Stimulated activated naive CD8-positive, alpha-beta T cell treated with anti-CD3 and anti-CD28 coated beads, Interleukin-15, Interleukin-2, amounts not matched to agents 100 ng/mL and 50 ng/mL, for 24 hours (primary cell): ENCODE results near the gene IL36B.

Experiments used
- H3K27ac Mint-ChIP-seq: one replicate; pipeline ENCODE4 v1.8.0; 2021; ENCODE audit warnings: mild to moderate bottlenecking, mixed read lengths
- H3K27me3 Mint-ChIP-seq: one replicate; pipeline ENCODE4 v1.8.0; 2021; ENCODE audit warnings: mixed read lengths
- H3K36me3 Mint-ChIP-seq: one replicate; pipeline ENCODE4 v1.8.0; 2021; ENCODE audit warnings: low read depth, mixed read lengths
- H3K4me1 Mint-ChIP-seq: one replicate; pipeline ENCODE4 v1.8.0; 2021; ENCODE audit warnings: low read depth, mixed read lengths
- H3K4me3 Mint-ChIP-seq: one replicate; pipeline ENCODE4 v1.8.0; 2021; ENCODE audit warnings: mild to moderate bottlenecking, mixed read lengths
- H3K9me3 Mint-ChIP-seq: one replicate; pipeline ENCODE4 v1.8.0; 2021; ENCODE audit warnings: mixed read lengths

Gene IL36B

DNA sequence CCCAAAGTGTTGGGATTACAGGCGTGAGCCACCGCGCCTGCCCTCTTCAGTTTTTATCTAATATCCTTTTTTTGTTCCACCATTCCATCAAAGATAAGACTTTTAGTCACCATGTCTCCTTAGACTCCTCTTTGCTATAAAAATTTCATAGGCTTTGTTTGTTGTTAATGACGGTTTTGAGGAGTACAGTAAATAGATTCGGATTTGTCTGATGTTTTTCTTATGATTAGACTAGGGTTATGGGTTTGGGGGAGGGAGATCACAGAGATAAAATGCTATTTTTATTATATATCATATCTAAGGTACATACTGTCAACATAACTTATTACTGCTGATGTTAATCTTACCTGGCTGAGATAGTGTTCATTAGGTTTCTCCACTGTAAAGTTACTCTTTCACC lies 6.2 kb downstream of the IL36B start:
- Mint-ChIP-seq H3K4me1 (no peaks in the 10 kb centered on the region), H3K27me3 (peaks cover 8% of the 10 kb centered on the region), H3K36me3 (no peaks in the 10 kb centered on the region), H3K4me3 (no peak overlapping the region), H3K27ac (no peak overlapping the region), H3K9me3 (no peaks in the 10 kb centered on the region)

DNA sequence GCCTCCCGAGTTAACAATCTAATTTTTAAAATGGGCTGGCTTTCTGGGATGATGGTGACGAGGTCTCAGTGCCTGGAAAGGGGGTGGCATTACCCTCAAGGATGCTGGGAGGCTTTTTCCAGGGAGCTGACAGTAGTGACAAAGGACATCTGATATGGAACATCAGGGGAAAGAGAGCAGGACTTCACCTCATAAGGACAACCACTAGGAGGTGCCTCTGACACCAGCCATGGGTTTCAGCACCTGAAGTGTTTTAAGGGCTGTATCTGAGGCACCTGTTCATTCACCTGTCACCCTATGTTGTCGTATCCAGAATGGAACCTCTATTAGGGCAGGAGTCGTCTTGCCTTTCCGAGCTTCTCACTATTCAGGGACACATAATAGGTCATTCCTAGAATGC lies 10.8 kb downstream of the IL36B start:
- H3K4me1 Mint-ChIP-seq, result no peaks in the 10 kb centered on the region
- H3K27ac Mint-ChIP-seq, result no peak overlapping the region
- peaks cover 8% of the 10 kb centered on the region for H3K27me3 Mint-ChIP-seq
- no peak overlapping the region for H3K4me3 Mint-ChIP-seq
- no peaks in the 10 kb centered on the region for H3K9me3 Mint-ChIP-seq
- no peaks in the 10 kb centered on the region for H3K36me3 Mint-ChIP-seq

DNA sequence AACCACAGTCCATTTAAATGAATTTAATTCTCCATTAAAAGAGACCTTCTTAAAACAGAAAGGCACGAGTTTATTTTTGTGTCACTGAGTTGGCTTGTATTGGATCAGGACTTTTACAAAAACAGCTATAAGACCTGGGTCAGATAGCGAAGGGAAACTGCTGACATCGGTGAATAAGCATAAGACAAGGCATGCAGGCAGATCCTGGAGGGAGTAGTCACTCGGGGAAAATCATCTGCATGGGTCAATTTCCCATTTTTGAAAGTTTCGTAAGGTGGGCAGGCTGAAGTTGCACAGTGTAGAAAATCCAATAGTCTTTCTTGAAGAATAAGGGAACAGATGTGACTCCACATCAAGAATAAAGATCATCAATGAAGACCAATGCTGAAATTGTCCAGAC lies 12.9 kb downstream of the IL36B start:
- no peaks in the 10 kb centered on the region for H3K36me3 Mint-ChIP-seq
- H3K27me3 Mint-ChIP-seq, result peaks cover 5% of the 10 kb centered on the region
- H3K4me1 Mint-ChIP-seq, result no peaks in the 10 kb centered on the region
- no peaks in the 10 kb centered on the region for H3K9me3 Mint-ChIP-seq
- H3K4me3 Mint-ChIP-seq, result no peak overlapping the region
- no peak overlapping the region for H3K27ac Mint-ChIP-seq

DNA sequence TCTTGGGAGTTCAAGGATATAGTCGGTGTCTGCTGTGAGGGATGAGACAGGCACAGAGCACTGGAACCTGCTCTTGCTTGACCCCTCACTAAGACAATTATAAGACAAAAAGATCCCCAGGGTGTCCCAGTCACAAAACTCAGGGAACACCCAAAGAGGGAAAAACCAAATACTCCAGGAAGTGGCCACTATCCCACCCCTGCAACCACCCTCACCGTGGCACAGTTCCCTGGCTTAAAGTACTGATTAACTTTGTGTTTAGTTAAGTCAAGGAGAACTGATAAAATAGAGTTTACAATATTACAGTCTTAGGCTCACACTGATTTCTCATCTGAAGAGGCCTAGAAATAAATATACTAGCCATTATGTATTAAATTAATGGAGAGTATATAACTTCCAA lies 13.5 kb downstream of the IL36B start:
- Mint-ChIP-seq H3K4me3 (no peak overlapping the region), H3K9me3 (no peaks in the 10 kb centered on the region), H3K4me1 (no peaks in the 10 kb centered on the region), H3K27ac (no peak overlapping the region), H3K36me3 (no peaks in the 10 kb centered on the region), H3K27me3 (peaks cover 5% of the 10 kb centered on the region)

DNA sequence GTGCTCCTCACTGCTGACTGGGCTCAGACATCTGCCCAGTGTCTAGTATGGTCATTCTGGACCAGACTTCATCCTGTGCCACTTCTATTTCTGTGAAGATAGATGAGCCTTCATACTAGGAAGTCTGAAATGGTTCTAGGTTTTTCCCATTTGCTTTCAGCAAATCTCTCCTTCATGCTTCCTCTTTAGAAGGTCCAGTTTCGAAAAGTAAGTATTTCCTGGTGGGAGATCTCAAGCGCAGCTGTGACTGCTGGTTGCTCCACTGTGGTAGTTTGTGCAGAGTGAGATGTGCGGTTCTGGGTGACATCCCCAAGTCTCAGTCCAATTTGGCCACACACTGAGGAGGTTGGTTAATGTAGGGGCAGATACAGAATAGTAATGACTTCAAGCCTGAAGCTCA lies 14.4 kb downstream of the IL36B start:
- Mint-ChIP-seq H3K4me3 (no peak overlapping the region), H3K4me1 (no peaks in the 10 kb centered on the region), H3K27ac (no peak overlapping the region), H3K27me3 (peaks cover 5% of the 10 kb centered on the region), H3K36me3 (no peaks in the 10 kb centered on the region), H3K9me3 (no peaks in the 10 kb centered on the region)

DNA sequence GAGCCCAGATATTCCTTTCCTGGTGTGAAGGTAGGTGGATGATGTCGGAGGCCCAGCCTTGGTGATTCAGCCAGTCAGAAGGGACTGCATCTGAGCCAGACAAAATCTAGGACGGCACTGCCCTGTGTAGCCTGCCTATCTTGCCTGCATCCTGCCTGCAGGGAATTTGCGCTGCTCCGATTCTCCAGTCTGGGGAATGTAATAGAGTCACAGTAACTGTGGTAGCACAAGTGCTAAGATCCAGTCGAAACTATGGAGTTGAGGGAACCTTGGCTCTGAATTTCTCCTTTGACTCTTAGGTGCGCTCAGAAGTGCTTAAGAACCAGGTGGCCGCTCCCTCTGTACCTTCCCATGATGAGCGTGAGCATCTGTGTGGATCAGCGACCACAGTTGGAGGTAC lies 15.9 kb downstream of the IL36B start:
- Mint-ChIP-seq H3K4me3 (no peak overlapping the region), H3K9me3 (no peaks in the 10 kb centered on the region), H3K27ac (no peak overlapping the region), H3K4me1 (no peaks in the 10 kb centered on the region), H3K27me3 (no peaks in the 10 kb centered on the region), H3K36me3 (no peaks in the 10 kb centered on the region)

DNA sequence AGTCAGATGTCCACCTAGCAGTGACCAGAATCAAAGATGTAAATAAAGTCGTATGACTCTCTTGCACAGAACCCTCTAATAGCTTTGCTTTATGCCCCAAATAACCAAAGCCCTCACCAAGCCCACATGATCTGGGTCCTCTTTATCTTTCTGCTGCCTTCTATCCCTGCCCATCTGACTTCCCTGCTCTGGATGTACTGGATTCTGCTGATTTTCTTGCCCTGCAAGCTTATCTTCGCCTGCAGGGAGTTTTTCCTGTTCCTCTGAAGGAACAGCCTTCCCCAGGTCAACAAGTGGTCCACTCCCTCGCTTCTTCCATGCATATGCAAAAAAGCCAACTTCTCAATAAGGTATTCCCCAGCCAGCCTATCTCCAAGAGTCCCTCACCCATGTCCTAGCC lies 18.7 kb downstream of the IL36B start:
- Mint-ChIP-seq H3K9me3 (no peaks in the 10 kb centered on the region), H3K27ac (no peak overlapping the region), H3K27me3 (peaks cover 7% of the 10 kb centered on the region), H3K4me3 (no peak overlapping the region), H3K4me1 (no peaks in the 10 kb centered on the region), H3K36me3 (no peaks in the 10 kb centered on the region)

DNA sequence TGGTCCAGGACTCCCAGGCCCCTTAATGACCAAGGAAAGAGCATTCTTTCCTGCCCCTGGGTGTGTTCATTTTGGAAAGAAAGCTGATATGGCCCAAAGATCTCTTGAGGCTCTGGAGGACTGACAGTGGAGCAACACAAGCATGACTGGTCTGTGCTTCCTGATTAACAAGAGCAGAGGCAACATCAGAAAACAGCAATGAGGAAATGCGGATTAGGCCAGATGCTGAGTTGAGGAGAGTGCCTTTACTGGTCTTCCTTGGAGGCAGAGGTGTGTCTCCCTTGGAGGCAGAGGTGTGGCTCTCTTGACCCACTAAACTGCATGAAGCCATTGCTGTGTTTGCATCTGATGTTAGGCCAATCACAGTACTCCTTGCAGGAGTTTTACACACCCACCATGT lies 19.9 kb downstream of the IL36B start:
- peaks cover 7% of the 10 kb centered on the region for H3K27me3 Mint-ChIP-seq
- no peak overlapping the region for H3K27ac Mint-ChIP-seq
- no peaks in the 10 kb centered on the region for H3K9me3 Mint-ChIP-seq
- H3K36me3 Mint-ChIP-seq, result no peaks in the 10 kb centered on the region
- H3K4me3 Mint-ChIP-seq, result no peak overlapping the region
- no peaks in the 10 kb centered on the region for H3K4me1 Mint-ChIP-seq

DNA sequence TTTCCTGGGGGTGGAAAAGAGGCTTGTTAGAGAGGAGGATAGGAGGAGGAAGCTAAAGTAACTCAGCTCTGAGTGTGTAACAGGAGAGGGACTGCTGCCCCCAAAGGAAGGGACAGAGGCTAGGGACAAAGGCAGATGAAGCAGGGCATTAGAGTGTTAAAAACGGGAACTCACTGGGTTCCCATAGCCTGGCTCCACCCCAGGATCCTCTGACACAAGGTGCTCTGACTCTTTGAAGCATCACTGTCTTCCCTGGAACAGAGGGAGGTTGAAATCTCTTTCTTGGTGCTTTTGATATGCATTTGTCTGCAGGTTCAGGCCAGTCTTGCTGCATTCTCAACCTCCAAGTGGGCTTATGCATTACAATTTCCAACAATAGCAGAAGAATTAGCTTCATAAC lies 24.6 kb downstream of the IL36B start:
- Mint-ChIP-seq H3K36me3 (no peaks in the 10 kb centered on the region), H3K4me1 (no peaks in the 10 kb centered on the region), H3K27me3 (peaks cover 22% of the 10 kb centered on the region), H3K9me3 (no peaks in the 10 kb centered on the region), H3K27ac (no peak overlapping the region), H3K4me3 (no peak overlapping the region)

DNA sequence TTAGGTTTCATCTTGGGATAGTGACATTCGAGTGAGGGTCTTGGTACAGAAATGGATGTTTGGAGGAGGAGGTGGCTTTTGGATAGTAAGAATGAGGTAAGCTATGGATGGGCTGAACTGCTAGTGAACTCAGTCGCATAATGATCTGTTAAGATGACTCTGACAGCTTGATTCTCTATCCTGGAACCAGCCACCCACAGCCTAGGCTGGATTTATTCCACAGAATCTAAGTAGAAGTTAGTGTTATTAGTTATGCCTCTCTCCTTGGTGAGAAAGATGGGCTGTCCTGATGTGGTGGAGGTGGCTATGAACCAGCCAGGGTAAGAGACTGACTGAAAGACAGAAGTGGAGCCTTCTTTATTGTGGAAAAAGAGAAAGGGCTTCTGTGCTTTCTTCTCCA lies 25.0 kb downstream of the IL36B start:
- Mint-ChIP-seq H3K27ac (no peak overlapping the region), H3K4me3 (no peak overlapping the region), H3K9me3 (no peaks in the 10 kb centered on the region), H3K4me1 (no peaks in the 10 kb centered on the region), H3K36me3 (no peaks in the 10 kb centered on the region), H3K27me3 (peaks cover 22% of the 10 kb centered on the region)

DNA sequence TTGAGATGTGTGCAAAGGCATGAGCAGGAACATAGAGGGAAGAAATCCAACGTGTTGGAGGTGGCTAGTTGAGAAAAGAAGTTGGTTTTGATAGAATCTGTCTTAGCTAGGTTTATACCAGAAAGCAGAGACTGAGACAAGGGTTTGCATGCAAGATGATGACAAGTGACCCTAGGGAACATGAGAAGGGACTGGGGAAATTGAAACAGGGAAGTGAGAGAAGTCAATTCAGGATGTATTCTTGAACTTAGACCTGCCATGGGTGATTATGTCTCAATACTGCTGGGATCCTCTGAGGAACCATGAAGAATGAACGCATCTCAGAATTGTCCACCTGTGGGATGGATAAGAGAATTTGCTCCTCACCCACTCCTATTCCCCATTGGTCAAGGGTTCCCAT lies 26.9 kb downstream of the IL36B start:
- H3K9me3 Mint-ChIP-seq, result no peaks in the 10 kb centered on the region
- no peaks in the 10 kb centered on the region for H3K4me1 Mint-ChIP-seq
- H3K27me3 Mint-ChIP-seq, result peaks cover 22% of the 10 kb centered on the region
- no peak overlapping the region for H3K27ac Mint-ChIP-seq
- no peak overlapping the region for H3K4me3 Mint-ChIP-seq
- no peaks in the 10 kb centered on the region for H3K36me3 Mint-ChIP-seq

DNA sequence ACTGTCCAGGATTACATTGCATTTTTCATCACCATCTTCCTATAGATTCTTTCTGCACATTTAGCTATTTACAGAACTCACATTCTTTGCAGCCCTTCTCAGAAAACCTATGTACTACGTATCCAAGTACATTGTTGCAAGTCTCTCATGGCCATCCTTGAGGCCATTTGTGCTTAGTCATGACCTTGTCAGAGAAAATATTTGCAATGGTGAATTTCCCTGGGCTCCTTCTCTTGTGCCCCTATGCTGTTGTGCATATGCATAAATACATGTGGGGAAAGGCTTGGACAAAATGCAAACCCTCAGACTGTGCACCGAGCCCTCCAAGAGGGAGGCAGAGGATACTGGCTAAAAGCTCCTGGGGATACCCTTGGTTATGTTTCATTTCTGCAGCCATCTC lies 27.9 kb downstream of the IL36B start:
- H3K4me3 Mint-ChIP-seq, result no peak overlapping the region
- no peaks in the 10 kb centered on the region for H3K9me3 Mint-ChIP-seq
- no peak overlapping the region for H3K27ac Mint-ChIP-seq
- peaks cover 18% of the 10 kb centered on the region for H3K27me3 Mint-ChIP-seq
- H3K36me3 Mint-ChIP-seq, result no peaks in the 10 kb centered on the region
- no peaks in the 10 kb centered on the region for H3K4me1 Mint-ChIP-seq

DNA sequence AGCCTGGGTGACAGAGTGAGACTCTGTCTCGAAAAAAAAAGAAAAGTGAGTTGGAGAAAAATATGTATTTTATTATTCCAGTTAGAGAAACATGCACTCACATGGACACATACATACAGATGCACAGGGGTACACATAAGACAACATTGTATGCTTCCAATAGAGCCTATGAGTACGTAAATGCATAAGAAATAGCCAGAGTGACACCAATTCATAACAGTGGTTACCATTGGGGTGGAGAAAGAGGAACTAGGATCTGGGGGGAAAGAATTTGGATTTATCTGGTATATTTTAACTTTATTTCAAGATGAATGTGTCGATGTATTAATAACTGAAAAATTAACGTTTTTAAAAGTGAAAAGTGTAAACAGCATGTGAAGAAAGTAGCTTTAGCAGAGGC lies 31.4 kb downstream of the IL36B start:
- H3K4me1 Mint-ChIP-seq, result peaks cover under 1% of the 10 kb centered on the region
- no peaks in the 10 kb centered on the region for H3K36me3 Mint-ChIP-seq
- no peak overlapping the region for H3K27ac Mint-ChIP-seq
- no peak overlapping the region for H3K4me3 Mint-ChIP-seq
- H3K27me3 Mint-ChIP-seq, result peaks cover 10% of the 10 kb centered on the region
- H3K9me3 Mint-ChIP-seq, result peaks cover 16% of the 10 kb centered on the region

DNA sequence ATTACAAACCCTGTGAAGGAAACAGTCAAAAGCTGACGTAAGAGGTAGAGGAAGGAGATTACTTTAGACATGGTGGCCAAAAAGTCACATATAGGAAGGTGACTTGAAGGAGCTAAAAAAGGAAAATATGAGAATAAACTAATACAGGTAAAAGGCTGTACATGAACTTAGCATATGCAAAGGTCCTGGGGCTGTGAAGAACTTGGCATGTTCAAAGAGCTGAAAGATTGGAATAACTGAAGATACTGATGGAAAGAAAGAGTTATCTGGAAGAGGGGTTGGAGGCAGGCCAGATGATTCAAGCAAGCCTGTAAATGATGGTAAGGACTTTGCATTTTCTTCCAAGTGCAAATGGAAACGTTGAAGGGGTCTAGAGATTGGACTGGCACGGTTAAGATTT lies 34.2 kb downstream of the IL36B start:
- Mint-ChIP-seq H3K36me3 (no peaks in the 10 kb centered on the region), H3K4me1 (peaks cover 9% of the 10 kb centered on the region), H3K27me3 (peaks cover 4% of the 10 kb centered on the region), H3K9me3 (peaks cover 16% of the 10 kb centered on the region), H3K27ac (no peak overlapping the region), H3K4me3 (no peak overlapping the region)

DNA sequence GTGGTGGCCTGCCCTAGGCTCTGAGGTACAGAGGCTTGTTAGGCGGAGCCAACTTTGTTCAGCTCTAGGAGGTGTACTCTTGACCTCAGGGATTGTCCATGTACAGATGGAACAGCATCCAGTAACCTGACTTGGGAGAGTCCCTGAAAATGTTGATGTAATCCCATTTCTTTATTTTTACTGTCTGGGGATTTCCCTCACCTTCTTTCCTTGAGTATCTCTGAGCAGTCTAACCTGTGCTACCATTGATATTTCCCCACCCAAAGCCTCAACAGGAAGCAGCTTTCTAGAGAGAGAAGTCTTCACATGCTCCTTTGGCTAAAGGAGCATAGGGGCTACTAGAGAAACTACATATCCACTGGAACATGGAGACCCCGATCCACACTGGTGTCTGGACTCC lies 37.0 kb downstream of the IL36B start:
- Mint-ChIP-seq H3K36me3 (no peaks in the 10 kb centered on the region), H3K27me3 (peaks cover 4% of the 10 kb centered on the region), H3K27ac (no peak overlapping the region), H3K9me3 (peaks cover 16% of the 10 kb centered on the region), H3K4me1 (peaks cover 9% of the 10 kb centered on the region), H3K4me3 (no peak overlapping the region)

DNA sequence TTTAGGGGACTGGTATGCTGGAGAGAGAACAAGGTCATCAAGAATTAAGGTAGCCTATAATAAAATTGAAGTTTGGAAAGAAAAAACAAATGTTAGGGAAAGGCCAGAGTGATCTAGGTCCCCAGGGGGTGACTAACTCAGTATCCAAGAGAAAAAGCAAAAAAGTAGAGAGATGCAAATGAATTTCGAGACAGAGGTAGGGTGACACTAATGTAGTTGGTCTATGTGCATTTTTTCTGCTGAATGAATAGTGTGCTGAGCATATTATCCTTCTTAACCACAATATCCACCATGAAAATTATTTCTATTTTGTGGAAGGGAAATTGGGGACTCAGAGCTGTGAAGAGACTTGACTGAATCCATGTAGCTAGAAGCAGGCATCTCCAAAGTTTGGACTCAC lies 37.6 kb downstream of the IL36B start:
- peaks cover 4% of the 10 kb centered on the region for H3K27me3 Mint-ChIP-seq
- H3K36me3 Mint-ChIP-seq, result no peaks in the 10 kb centered on the region
- no peak overlapping the region for H3K27ac Mint-ChIP-seq
- H3K4me3 Mint-ChIP-seq, result no peak overlapping the region
- H3K4me1 Mint-ChIP-seq, result peaks cover 9% of the 10 kb centered on the region
- H3K9me3 Mint-ChIP-seq, result peaks cover 16% of the 10 kb centered on the region

DNA sequence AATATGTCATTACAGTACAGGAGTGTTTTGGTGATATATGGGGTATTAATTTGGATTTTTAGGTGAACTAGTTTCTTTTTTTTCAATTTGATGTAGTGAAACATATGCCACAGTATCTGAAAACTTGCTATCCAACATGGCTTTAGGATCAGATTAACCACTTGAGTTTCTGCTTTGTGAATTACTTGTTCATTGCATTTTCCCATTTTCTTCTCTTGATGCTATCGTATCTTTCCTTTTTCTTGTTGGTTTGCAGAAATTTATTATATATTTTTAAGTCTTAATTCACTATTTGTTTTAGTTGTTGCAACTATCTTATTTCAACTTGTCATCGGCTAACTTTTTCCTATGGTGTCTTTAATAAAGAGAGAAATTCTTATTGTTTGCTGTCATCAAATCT lies 38.6 kb downstream of the IL36B start:
- Mint-ChIP-seq H3K27me3 (peaks cover 4% of the 10 kb centered on the region), H3K9me3 (peaks cover 12% of the 10 kb centered on the region), H3K27ac (no peak overlapping the region), H3K4me3 (no peak overlapping the region), H3K4me1 (peaks cover 9% of the 10 kb centered on the region), H3K36me3 (no peaks in the 10 kb centered on the region)
